ENCODE measurements around the gene NUP42.

- TF ChIP-seq, protein P1, sequence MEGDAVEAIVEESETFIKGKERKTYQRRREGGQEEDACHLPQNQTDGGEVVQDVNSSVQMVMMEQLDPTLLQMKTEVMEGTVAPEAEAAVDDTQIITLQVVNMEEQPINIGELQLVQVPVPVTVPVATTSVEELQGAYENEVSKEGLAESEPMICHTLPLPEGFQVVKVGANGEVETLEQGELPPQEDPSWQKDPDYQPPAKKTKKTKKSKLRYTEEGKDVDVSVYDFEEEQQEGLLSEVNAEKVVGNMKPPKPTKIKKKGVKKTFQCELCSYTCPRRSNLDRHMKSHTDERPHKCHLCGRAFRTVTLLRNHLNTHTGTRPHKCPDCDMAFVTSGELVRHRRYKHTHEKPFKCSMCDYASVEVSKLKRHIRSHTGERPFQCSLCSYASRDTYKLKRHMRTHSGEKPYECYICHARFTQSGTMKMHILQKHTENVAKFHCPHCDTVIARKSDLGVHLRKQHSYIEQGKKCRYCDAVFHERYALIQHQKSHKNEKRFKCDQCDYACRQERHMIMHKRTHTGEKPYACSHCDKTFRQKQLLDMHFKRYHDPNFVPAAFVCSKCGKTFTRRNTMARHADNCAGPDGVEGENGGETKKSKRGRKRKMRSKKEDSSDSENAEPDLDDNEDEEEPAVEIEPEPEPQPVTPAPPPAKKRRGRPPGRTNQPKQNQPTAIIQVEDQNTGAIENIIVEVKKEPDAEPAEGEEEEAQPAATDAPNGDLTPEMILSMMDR (IDR thresholded peaks at IDR 0.05): no peak
- TF ChIP-seq POLR2A (IDR thresholded peaks at IDR 0.05): no peak
Observed at GRCh38 chr7:23157679-23158078, 24.2 kb upstream of the NUP42 start.

All from lower leg skin (tissue), 3 donors.